Activated CD4-positive, alpha-beta T cell treated with anti-CD3 and anti-CD28 coated beads, Interleukin-2, amount 10 ng/mL, durations not matched to agents 24 days and 14 days (primary cell): ENCODE data around the gene ANXA5. TPM values are rescaled to one million over a fixed set of nuclear protein-coding genes. Genes with fewer than 3 reads are reported as not detected.

ENCODE experiments used
- DNase-seq: peaks from one replicate; pipeline ENCODE4 v3.0.0; 2022
- H3K27ac Mint-ChIP-seq: one replicate; pipeline ENCODE4 v1.8.0; 2022; ENCODE audit warnings: mild to moderate bottlenecking, mixed read lengths
- H3K27me3 Mint-ChIP-seq: one replicate; pipeline ENCODE4 v1.8.0; 2022; ENCODE audit warnings: mixed read lengths
- H3K36me3 Mint-ChIP-seq: one replicate; pipeline ENCODE4 v1.8.0; 2022; ENCODE audit warnings: low read depth, mild to moderate bottlenecking, mixed read lengths
- H3K4me1 Mint-ChIP-seq: one replicate; pipeline ENCODE4 v1.8.0; 2021; ENCODE audit warnings: mixed read lengths
- H3K4me3 Mint-ChIP-seq: one replicate; pipeline ENCODE4 v1.8.0; 2022; ENCODE audit warnings: mild to moderate bottlenecking, moderate library complexity, mixed read lengths
- H3K9me3 Mint-ChIP-seq: one replicate; pipeline ENCODE4 v1.8.0; 2021; ENCODE audit warnings: mixed read lengths
- intact Hi-C: fragments of 100-400 bp; cut with micrococcal nuclease; formaldehyde crosslinking; loops from one replicate; pipeline ENCODE4 v1.15.1; 2023
- total RNA-seq: library from RNA; stranded (reverse); gene quantifications from 2 replicates; pipeline ENCODE4 v1.2.3, GENCODE V29; 2022

Gene ANXA5
- total RNA-seq, 1 donor from 2014 or later = 107 TPM

GRCh38 chr4:121632636-121633035, 64.1 kb downstream of the ANXA5 start:
- DNase-seq = no peak
- H3K27me3 Mint-ChIP-seq = peaks cover 19% of the 10 kb centered on the region

More at GRCh38 chr4:121632636-121633035, 64.1 kb downstream of the ANXA5 start:
- no peak overlapping the region for H3K4me3 Mint-ChIP-seq
- no peaks in the 10 kb centered on the region for H3K36me3 Mint-ChIP-seq
- no peaks in the 10 kb centered on the region for H3K4me1 Mint-ChIP-seq
- H3K27ac Mint-ChIP-seq = no peak overlapping the region
- intact Hi-C loops = no loop called here
- no peaks in the 10 kb centered on the region for H3K9me3 Mint-ChIP-seq

Other genes starting within 250 kb of the ANXA5 start
- gene SMIM43, start 68.2 kb upstream of the ANXA5 start, total RNA-seq = not detected in 2 replicates
- 76.9 and 78.8 TPM in 2 replicates for gene EXOSC9, start 104.3 kb upstream of the ANXA5 start, total RNA-seq
- gene CCNA2, start 126.9 kb upstream of the ANXA5 start, total RNA-seq = 72.0 and 73.4 TPM in 2 replicates
- gene BBS7, start 173.5 kb upstream of the ANXA5 start, total RNA-seq = 18.3 and 18.7 TPM in 2 replicates